GM12878 (cell line): Measurements from ENCODE around the gene PDE8B. TPM values are rescaled to one million over a fixed set of nuclear protein-coding genes. Genes with fewer than 3 reads are reported as not detected.

Source experiments
- ATAC-seq: fragments of 200-7000 bp; cut with Tn5 transposase; 3 replicates; pipeline ENCODE4 v1.9.1; 2020; ENCODE audit warnings: mild to moderate bottlenecking, moderate library complexity
- BruUV-seq: library from RNA; stranded (reverse); fragments of 400-500 nt; replicated peaks from 2 replicates; lab custom pipeline; 2021; lab: Mats Ljungman, UMichigan
- CTCF ChIA-PET: fragments of 300-600 bp; sonication (Branson Sonifier 250); formaldehyde crosslinking; extraction: SDS; loops from one replicate; lab custom pipeline; 2021; ENCODE audit warnings: inconsistent platforms; lab: Yijun Ruan, JAX
- POLR2A ChIA-PET: fragments of 350-600 bp; formaldehyde crosslinking; extraction: SDS; loops from one replicate; lab custom pipeline; 2021; ENCODE audit warnings: inconsistent platforms; lab: Charles Lee
- RAD21 ChIA-PET: fragments of 300-600 bp; sonication (Branson Sonifier 250); formaldehyde crosslinking; loops from one replicate; lab custom pipeline; 2023; ENCODE audit warnings: antibody characterized with exemption; ENCODE audit not compliant: unreplicated experiment; lab: Charles Lee
- SMC1A ChIA-PET: fragments of 300-600 bp; sonication (Branson Sonifier 250); formaldehyde crosslinking; loops from one replicate; lab custom pipeline; 2023; ENCODE audit not compliant: unreplicated experiment, uncharacterized antibody; lab: Charles Lee
- DNase-seq: peaks from one replicate; pipeline ENCODE4 v3.0.0-alpha.2; 2011; ENCODE audit warnings: low read depth, low spot score
- FAIRE-seq: peaks from 3 replicates; lab custom pipeline; 2011; peaks lifted over from hg19 to GRCh38; lab: Jason Lieb, UNC
- H2AFZ ChIP-seq: 2 replicates; pipeline ENCODE4 v1.6.0; 2011; ENCODE audit warnings: low read depth, low read length, control low read depth; ENCODE audit not compliant: control insufficient read depth
- H3K27ac ChIP-seq: 2 replicates; pipeline ENCODE4 v1.5.1; 2011; ENCODE audit warnings: control low read depth; ENCODE audit not compliant: control insufficient read depth, insufficient read depth
- H3K27me3 ChIP-seq, 2 experiments: replicated peaks in 1 of 2; 2 replicates each; pipeline versions ENCODE4 v1.6.0 to v1.6.1; 2011; ENCODE audit warnings: low read length in 1 of 2; ENCODE audit not compliant: control insufficient read depth in 2 of 2, insufficient read depth in 2 of 2
- H3K36me3 ChIP-seq, 2 experiments: 2 replicates each; pipeline ENCODE4 v1.5.1; 2011; ENCODE audit warnings: low read length in 1 of 2; ENCODE audit not compliant: control insufficient read depth in 2 of 2, insufficient read depth in 2 of 2
- H3K4me1 ChIP-seq: 2 replicates; pipeline ENCODE4 v1.6.1; 2011; ENCODE audit warnings: mild to moderate bottlenecking, low read length, moderate library complexity, mixed read lengths; ENCODE audit not compliant: control insufficient read depth, insufficient read depth
- H3K4me2 ChIP-seq: 2 replicates; pipeline ENCODE4 v1.6.0; 2011; ENCODE audit warnings: control low read depth; ENCODE audit not compliant: control insufficient read depth, insufficient read depth
- H3K4me3 ChIP-seq: fragments of 200-600 bp; sonication (generic); 2 replicates; pipeline ENCODE4 v1.5.1; 2016
- H3K79me2 ChIP-seq: 2 replicates; pipeline ENCODE4 v1.6.0; 2011; ENCODE audit warnings: low read length; ENCODE audit not compliant: control insufficient read depth, insufficient read depth
- H3K9ac ChIP-seq: 2 replicates; pipeline ENCODE4 v1.8.0; 2011; ENCODE audit warnings: low read length, control low read depth, mixed read lengths; ENCODE audit not compliant: control insufficient read depth, insufficient read depth
- H3K9me3 ChIP-seq: replicated peaks from 3 replicates; pipeline ENCODE4 v1.5.1; 2011; ENCODE audit warnings: mild to moderate bottlenecking, low read length; ENCODE audit not compliant: control insufficient read depth, insufficient read depth
- H4K20me1 ChIP-seq: 2 replicates; pipeline ENCODE4 v1.6.0; 2011; ENCODE audit not compliant: control insufficient read depth, insufficient read depth
- KDM1A ChIP-seq: fragments of 200-600 bp; sonication (generic); IDR thresholded peaks from 2 replicates; pipeline ENCODE4 v1.6.1; 2016; ENCODE audit warnings: borderline replicate concordance
- KLF5 ChIP-seq: fragments of 450-650 bp; IDR thresholded peaks from 2 replicates; pipeline ENCODE4 v1.6.1; 2014; ENCODE audit warnings: mild to moderate bottlenecking; ENCODE audit not compliant: partially characterized antibody
- MAX ChIP-seq: IDR thresholded peaks from 2 replicates; pipeline ENCODE4 v1.6.1; 2012; ENCODE audit warnings: low read depth, low read length, improper control_type of control experiment
- NR2C1 ChIP-seq: fragments of 450-650 bp; IDR thresholded peaks from 2 replicates; pipeline ENCODE4 v1.6.1; 2017; ENCODE audit warnings: antibody characterized with exemption, mild to moderate bottlenecking, moderate library complexity
- REST ChIP-seq: IDR thresholded peaks from 2 replicates; pipeline ENCODE4 v1.6.1; 2012; ENCODE audit warnings: mild to moderate bottlenecking, low read depth, low read length
- SPI1 ChIP-seq: IDR thresholded peaks from 2 replicates; pipeline ENCODE4 v1.6.1; 2011; ENCODE audit warnings: low read depth, mild to moderate bottlenecking, low read length, moderate library complexity, borderline replicate concordance; ENCODE audit not compliant: insufficient read depth
- WGBS: methylation state at CpG from one replicate; pipeline ENCODE4 v1.1.6; 2016; ENCODE audit warnings: low lambda C conversion rate; ENCODE audit not compliant: insufficient replicate concordance, insufficient coverage; ENCODE audit errors: missing lambda C conversion rate; 5-methylcytosine and 5-hydroxymethylcytosine counted together
- in situ Hi-C: fragments of 300-500 bp; cut with MboI; formaldehyde crosslinking; loops from 9 replicates; pipeline ENCODE4 v1.14.3; 2018; ENCODE audit warnings: mixed read lengths
- intact Hi-C: fragments of 100-400 bp; cut with micrococcal nuclease; formaldehyde crosslinking; loops from one replicate; pipeline ENCODE4 v1.14.2; 2022; ENCODE audit not compliant: unreplicated experiment
- polyA plus RNA-seq, 11 experiments: library from polyadenylated mRNA; depleted of rRNA in 4 of 11; unstranded in 6 of 11; stranded (reverse) in 5 of 11; fragments of >200 nt; fragmentation: Nextera tagmentation in 4 of 11; fragmentation: Illumina TruSeq in 1 of 11; extraction: Ambion mirVana in 4 of 11; extraction: Trizol in 1 of 11; gene quantifications; 1 replicate in 1 of 11; 2 replicates in 10 of 11; pipeline versions ENCODE4 v1.2.1 to v1.2.3, GENCODE V29; 2011 to 2016; ENCODE audit warnings: inconsistent platforms in 2 of 11, missing spikeins in 2 of 11, low read depth in 1 of 11
- total RNA-seq, 4 experiments: library from RNA; depleted of rRNA in 3 of 4; stranded (reverse); fragments of >200 nt in 3 of 4; fragmentation: Illumina TruSeq in 1 of 4; extraction: Trizol in 1 of 4; gene quantifications; 2 replicates each; pipeline versions ENCODE4 v1.2.1 to v1.2.3, GENCODE V29; 2013 to 2021
- TF ChIP-seq, protein P1 (sequence below): fragments of 450-650 bp; formaldehyde crosslinking; IDR thresholded peaks from 2 replicates; pipeline ENCODE4 v1.4.0; 2020; ENCODE audit warnings: mild to moderate bottlenecking, moderate library complexity
- TF ChIP-seq, protein P2 (sequence below): fragments of 450-650 bp; conservative IDR thresholded peaks from 2 replicates; pipeline ENCODE4 v1.6.1; 2017; ENCODE audit warnings: mild to moderate bottlenecking, moderate library complexity

Gene PDE8B
- total and polyA plus RNA-seq, 10 of the 15 experiments (the other 5 are each of a cell fraction or from before 2014, with no cell fraction given) = 0.03 to 0.44 (median 0.20) TPM; not detected in 3

DNA sequence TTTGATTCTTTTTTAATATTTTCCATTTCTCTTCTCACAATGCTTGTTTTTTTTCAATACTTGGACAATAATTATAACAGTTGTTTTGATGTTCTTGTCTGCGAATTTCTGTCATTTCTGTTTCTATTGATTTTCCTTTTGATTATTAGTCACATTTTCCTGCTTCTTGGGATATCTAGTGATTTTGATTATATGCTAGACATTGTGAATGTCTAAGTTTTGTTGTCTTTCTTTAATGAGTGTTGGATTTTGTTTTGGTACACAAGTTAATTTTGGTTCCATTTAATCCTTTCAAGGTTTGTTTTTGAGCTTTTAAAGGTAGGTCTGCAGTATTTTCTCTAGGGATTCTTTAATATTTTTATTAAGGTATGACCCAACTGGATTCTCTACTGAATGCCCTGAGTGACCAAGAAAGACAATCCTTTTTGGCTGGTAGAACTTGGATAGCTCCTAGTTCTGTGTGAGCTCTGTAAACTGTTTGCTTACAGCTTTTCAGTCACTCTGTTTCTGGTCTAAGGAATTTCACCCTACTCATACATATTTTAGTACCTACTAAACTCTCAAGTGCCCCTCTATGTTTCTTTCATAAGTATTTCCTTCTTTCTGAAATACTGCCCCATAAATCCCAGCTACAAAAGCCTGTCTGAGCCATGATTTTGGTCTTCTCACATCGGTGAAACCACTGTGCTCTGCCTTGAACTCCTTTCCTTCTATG lies 12.5 kb upstream of the PDE8B start:
- intact Hi-C loops = no loop called here
- no peak overlapping the region for H3K4me2 ChIP-seq
- in situ Hi-C loops = no loop called here
- H3K9ac ChIP-seq = no peak overlapping the region
- ChIA-PET SMC1A (interaction anchor here (1.0 kb wide), 1 partner anchor 9 kb away, joined by 3 read pairs; no protein-coding TSS in a partner anchor), CTCF (interaction anchor here (1.6 kb wide), 1 partner anchor 15 kb away, joined by 4 read pairs; no protein-coding TSS in a partner anchor), RAD21 (no interaction called here), POLR2A (no interaction called here)
- DNase-seq (no peak), ATAC-seq (no peak), FAIRE-seq (no peak)
- H3K27ac ChIP-seq = no peak overlapping the region
- no peak overlapping the region for H3K4me3 ChIP-seq
- no peaks in the 10 kb centered on the region for H3K27me3 ChIP-seq
- no peaks in the 10 kb centered on the region for H3K4me1 ChIP-seq
- no peak overlapping the region for H2AFZ ChIP-seq
- no peaks in the 10 kb centered on the region for H4K20me1 ChIP-seq
- no peaks in the 10 kb centered on the region for H3K36me3 ChIP-seq
- BruUV-seq = no TSS peak
- H3K9me3 ChIP-seq = no peaks in the 10 kb centered on the region; the same call in 2 of the 3 replicates
- WGBS = 30% methylated on average over 2 of the region's 2 CpGs
- H3K79me2 ChIP-seq = no peaks in the 10 kb centered on the region
- TF ChIP-seq KLF5 (no peak), SPI1 (no peak), NR2C1 (no peak), MAX (no peak), KDM1A (no peak), REST (no peak)
- TF ChIP-seq, protein P1, sequence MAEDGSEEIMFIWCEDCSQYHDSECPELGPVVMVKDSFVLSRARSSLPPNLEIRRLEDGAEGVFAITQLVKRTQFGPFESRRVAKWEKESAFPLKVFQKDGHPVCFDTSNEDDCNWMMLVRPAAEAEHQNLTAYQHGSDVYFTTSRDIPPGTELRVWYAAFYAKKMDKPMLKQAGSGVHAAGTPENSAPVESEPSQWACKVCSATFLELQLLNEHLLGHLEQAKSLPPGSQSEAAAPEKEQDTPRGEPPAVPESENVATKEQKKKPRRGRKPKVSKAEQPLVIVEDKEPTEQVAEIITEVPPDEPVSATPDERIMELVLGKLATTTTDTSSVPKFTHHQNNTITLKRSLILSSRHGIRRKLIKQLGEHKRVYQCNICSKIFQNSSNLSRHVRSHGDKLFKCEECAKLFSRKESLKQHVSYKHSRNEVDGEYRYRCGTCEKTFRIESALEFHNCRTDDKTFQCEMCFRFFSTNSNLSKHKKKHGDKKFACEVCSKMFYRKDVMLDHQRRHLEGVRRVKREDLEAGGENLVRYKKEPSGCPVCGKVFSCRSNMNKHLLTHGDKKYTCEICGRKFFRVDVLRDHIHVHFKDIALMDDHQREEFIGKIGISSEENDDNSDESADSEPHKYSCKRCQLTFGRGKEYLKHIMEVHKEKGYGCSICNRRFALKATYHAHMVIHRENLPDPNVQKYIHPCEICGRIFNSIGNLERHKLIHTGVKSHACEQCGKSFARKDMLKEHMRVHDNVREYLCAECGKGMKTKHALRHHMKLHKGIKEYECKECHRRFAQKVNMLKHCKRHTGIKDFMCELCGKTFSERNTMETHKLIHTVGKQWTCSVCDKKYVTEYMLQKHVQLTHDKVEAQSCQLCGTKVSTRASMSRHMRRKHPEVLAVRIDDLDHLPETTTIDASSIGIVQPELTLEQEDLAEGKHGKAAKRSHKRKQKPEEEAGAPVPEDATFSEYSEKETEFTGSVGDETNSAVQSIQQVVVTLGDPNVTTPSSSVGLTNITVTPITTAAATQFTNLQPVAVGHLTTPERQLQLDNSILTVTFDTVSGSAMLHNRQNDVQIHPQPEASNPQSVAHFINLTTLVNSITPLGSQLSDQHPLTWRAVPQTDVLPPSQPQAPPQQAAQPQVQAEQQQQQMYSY (CRISPR knock-in tag) = no peak
- TF ChIP-seq, protein P2, sequence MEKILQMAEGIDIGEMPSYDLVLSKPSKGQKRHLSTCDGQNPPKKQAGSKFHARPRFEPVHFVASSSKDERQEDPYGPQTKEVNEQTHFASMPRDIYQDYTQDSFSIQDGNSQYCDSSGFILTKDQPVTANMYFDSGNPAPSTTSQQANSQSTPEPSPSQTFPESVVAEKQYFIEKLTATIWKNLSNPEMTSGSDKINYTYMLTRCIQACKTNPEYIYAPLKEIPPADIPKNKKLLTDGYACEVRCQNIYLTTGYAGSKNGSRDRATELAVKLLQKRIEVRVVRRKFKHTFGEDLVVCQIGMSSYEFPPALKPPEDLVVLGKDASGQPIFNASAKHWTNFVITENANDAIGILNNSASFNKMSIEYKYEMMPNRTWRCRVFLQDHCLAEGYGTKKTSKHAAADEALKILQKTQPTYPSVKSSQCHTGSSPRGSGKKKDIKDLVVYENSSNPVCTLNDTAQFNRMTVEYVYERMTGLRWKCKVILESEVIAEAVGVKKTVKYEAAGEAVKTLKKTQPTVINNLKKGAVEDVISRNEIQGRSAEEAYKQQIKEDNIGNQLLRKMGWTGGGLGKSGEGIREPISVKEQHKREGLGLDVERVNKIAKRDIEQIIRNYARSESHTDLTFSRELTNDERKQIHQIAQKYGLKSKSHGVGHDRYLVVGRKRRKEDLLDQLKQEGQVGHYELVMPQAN = no peak
